Glutamatergic neuron (in vitro differentiated cells): ENCODE results near the gene PA2G4. TPM values are rescaled to one million over a fixed set of nuclear protein-coding genes. Genes with fewer than 3 reads are reported as not detected.

Experiments
- DNase-seq: peaks from one replicate; pipeline ENCODE4 v3.0.0; 2022
- H3K27ac Mint-ChIP-seq: one replicate; pipeline ENCODE4 v1.8.0; 2020; ENCODE audit warnings: mild to moderate bottlenecking, mixed read lengths, inconsistent platforms; ENCODE audit not compliant: unreplicated experiment
- H3K27me3 Mint-ChIP-seq: one replicate; pipeline ENCODE4 v1.8.0; 2020; ENCODE audit warnings: mild to moderate bottlenecking, moderate library complexity, mixed read lengths, inconsistent platforms; ENCODE audit not compliant: unreplicated experiment
- H3K36me3 Mint-ChIP-seq: one replicate; pipeline ENCODE4 v1.8.0; 2020; ENCODE audit warnings: mild to moderate bottlenecking, mixed read lengths, inconsistent platforms; ENCODE audit not compliant: unreplicated experiment
- H3K4me1 Mint-ChIP-seq: one replicate; pipeline ENCODE4 v1.8.0; 2020; ENCODE audit warnings: mild to moderate bottlenecking, low read depth, mixed read lengths, inconsistent platforms; ENCODE audit not compliant: unreplicated experiment
- H3K4me3 Mint-ChIP-seq: one replicate; pipeline ENCODE4 v1.8.0; 2020; ENCODE audit warnings: mild to moderate bottlenecking, mixed read lengths, inconsistent platforms; ENCODE audit not compliant: unreplicated experiment
- H3K9me3 Mint-ChIP-seq: one replicate; pipeline ENCODE4 v1.8.0; 2020; ENCODE audit warnings: mild to moderate bottlenecking, moderate library complexity, mixed read lengths, inconsistent platforms; ENCODE audit not compliant: unreplicated experiment
- total RNA-seq: library from RNA; stranded (reverse); fragmentation: NEBNext Ultra II Directional; extraction: Animal tissue kit (Norgen Biotek cat#: 25700); gene quantifications from one replicate; pipeline ENCODE4 v1.2.1, GENCODE V29; 2021; ENCODE audit not compliant: unreplicated experiment
- TF ChIP-seq, protein P1 (sequence below): fragments of 200-600 bp; sonication (generic); IDR thresholded peaks from one replicate; pipeline ENCODE4 v1.5.0; 2021; ENCODE audit not compliant: partially characterized antibody, unreplicated experiment

PA2G4 gene
- total RNA-seq, 1 donor from 2014 or later = 86.5 TPM

GRCh38 chr12:56161690-56162351 lies 57.5 kb downstream of the PA2G4 start:
- TF ChIP-seq, protein P1, sequence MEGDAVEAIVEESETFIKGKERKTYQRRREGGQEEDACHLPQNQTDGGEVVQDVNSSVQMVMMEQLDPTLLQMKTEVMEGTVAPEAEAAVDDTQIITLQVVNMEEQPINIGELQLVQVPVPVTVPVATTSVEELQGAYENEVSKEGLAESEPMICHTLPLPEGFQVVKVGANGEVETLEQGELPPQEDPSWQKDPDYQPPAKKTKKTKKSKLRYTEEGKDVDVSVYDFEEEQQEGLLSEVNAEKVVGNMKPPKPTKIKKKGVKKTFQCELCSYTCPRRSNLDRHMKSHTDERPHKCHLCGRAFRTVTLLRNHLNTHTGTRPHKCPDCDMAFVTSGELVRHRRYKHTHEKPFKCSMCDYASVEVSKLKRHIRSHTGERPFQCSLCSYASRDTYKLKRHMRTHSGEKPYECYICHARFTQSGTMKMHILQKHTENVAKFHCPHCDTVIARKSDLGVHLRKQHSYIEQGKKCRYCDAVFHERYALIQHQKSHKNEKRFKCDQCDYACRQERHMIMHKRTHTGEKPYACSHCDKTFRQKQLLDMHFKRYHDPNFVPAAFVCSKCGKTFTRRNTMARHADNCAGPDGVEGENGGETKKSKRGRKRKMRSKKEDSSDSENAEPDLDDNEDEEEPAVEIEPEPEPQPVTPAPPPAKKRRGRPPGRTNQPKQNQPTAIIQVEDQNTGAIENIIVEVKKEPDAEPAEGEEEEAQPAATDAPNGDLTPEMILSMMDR = no peak
- peaks cover 39% of the 10 kb centered on the region for H3K27me3 Mint-ChIP-seq
- no peak for DNase-seq
- peaks cover 5% of the 10 kb centered on the region for H3K36me3 Mint-ChIP-seq
- peak overlapping the region; percentile 95 for H3K4me3 Mint-ChIP-seq
- peak overlapping the region; percentile 76 for H3K27ac Mint-ChIP-seq
- peaks cover 22% of the 10 kb centered on the region for H3K4me1 Mint-ChIP-seq
- H3K9me3 Mint-ChIP-seq = peaks cover 31% of the 10 kb centered on the region

GRCh38 chr12:56162468-56163290 lies 58.3 kb downstream of the PA2G4 start:
- H3K27ac Mint-ChIP-seq = peak overlapping the region; percentile 13
- peaks cover 9% of the 10 kb centered on the region for H3K36me3 Mint-ChIP-seq
- peaks cover 30% of the 10 kb centered on the region for H3K27me3 Mint-ChIP-seq
- no peak overlapping the region for H3K4me3 Mint-ChIP-seq
- TF ChIP-seq, protein P1 = no peak
- peaks cover 27% of the 10 kb centered on the region for H3K9me3 Mint-ChIP-seq
- H3K4me1 Mint-ChIP-seq = peaks cover 19% of the 10 kb centered on the region
- no peak for DNase-seq

Other genes starting within 250 kb of the PA2G4 start
- gene PYM1, start 176.7 kb upstream of the PA2G4 start, total RNA-seq = 55.3 TPM
- gene DGKA, start 173.4 kb upstream of the PA2G4 start, total RNA-seq = 57.5 TPM
- 851 TPM for gene PMEL, start 138.5 kb upstream of the PA2G4 start, total RNA-seq
- 20.5 TPM for gene CDK2, start 137.7 kb upstream of the PA2G4 start, total RNA-seq
- 170 TPM for gene RAB5B, start 130.5 kb upstream of the PA2G4 start, total RNA-seq
- gene SUOX, start 107.3 kb upstream of the PA2G4 start, total RNA-seq = 23.9 TPM
- 24.1 TPM for gene IKZF4, start 83.5 kb upstream of the PA2G4 start, total RNA-seq
- gene RPS26, start 62.6 kb upstream of the PA2G4 start, total RNA-seq = 29.8 TPM
- 33.7 TPM for gene ERBB3, start 24.4 kb upstream of the PA2G4 start, total RNA-seq
- gene RPL41, start 12.1 kb downstream of the PA2G4 start, total RNA-seq = 1,433 TPM
- 11.1 TPM for gene ZC3H10, start 13.7 kb downstream of the PA2G4 start, total RNA-seq
- gene ESYT1, start 23.7 kb downstream of the PA2G4 start, total RNA-seq = 144 TPM
- gene MYL6B, start 48.0 kb downstream of the PA2G4 start, total RNA-seq = 232 TPM
- gene MYL6, start 53.8 kb downstream of the PA2G4 start, total RNA-seq = 2,223 TPM
- 196 TPM for gene SMARCC2, start 84.9 kb downstream of the PA2G4 start, total RNA-seq
- gene RNF41, start 117.4 kb downstream of the PA2G4 start, total RNA-seq = 72.6 TPM
- gene NABP2, start 119.8 kb downstream of the PA2G4 start, total RNA-seq = 42.6 TPM
- gene SLC39A5, start 125.5 kb downstream of the PA2G4 start, total RNA-seq = 0.61 TPM
- gene ANKRD52, start 153.8 kb downstream of the PA2G4 start, total RNA-seq = 49.1 TPM
- 18.9 TPM for gene COQ10A, start 162.4 kb downstream of the PA2G4 start, total RNA-seq
- 257 TPM for gene CS, start 195.8 kb downstream of the PA2G4 start, total RNA-seq
- gene CNPY2, start 211.4 kb downstream of the PA2G4 start, total RNA-seq = 141 TPM
- 101 TPM for gene PAN2, start 229.4 kb downstream of the PA2G4 start, total RNA-seq
- gene IL23A, start 234.3 kb downstream of the PA2G4 start, total RNA-seq = 0.42 TPM